GM21576 (cell line): ENCODE data around the gene EPHX1.
A peak's percentile ranks its signal among the peaks of the same experiment; 100 is the strongest.

Experiments
- ATAC-seq: cut with Tn5 transposase; IDR thresholded peaks from one replicate; pipeline ENCODE4 v1.9.1; 2021; ENCODE audit warnings: mild to moderate bottlenecking, moderate library complexity; ENCODE audit not compliant: unreplicated experiment

EPHX1 gene

GRCh38 chr1:225840713-225841112, 30.8 kb downstream of the EPHX1 start:
- ATAC-seq: no peak

- no peak for ATAC-seq
Observed at GRCh38 chr1:225842074-225842473, 32.1 kb downstream of the EPHX1 start.

- ATAC-seq: no peak
Observed at GRCh38 chr1:225842788-225843425, 33.0 kb downstream of the EPHX1 start.

GRCh38 chr1:225843426-225843795, 33.5 kb downstream of the EPHX1 start:
- no peak for ATAC-seq

GRCh38 chr1:225844236-225845061, 34.5 kb downstream of the EPHX1 start:
- ATAC-seq: no peak

GRCh38 chr1:225845097-225845496, 35.2 kb downstream of the EPHX1 start:
- ATAC-seq: no peak

- ATAC-seq: no peak
Observed at GRCh38 chr1:225845571-225846259, 35.8 kb downstream of the EPHX1 start.

GRCh38 chr1:225846331-225847310, 36.7 kb downstream of the EPHX1 start:
- no peak for ATAC-seq

GRCh38 chr1:225847610-225848009, 37.7 kb downstream of the EPHX1 start:
- peak; percentile 0 for ATAC-seq

- peak; percentile 78 for ATAC-seq
Observed at GRCh38 chr1:225848030-225848955, 38.4 kb downstream of the EPHX1 start.

GRCh38 chr1:225849925-225850324, 40.0 kb downstream of the EPHX1 start:
- ATAC-seq: no peak

- ATAC-seq: no peak
Observed at GRCh38 chr1:225850370-225850769, 40.4 kb downstream of the EPHX1 start.

GRCh38 chr1:225851805-225852204, 41.9 kb downstream of the EPHX1 start:
- peak; percentile 41 for ATAC-seq

GRCh38 chr1:225852413-225853124, 42.6 kb downstream of the EPHX1 start:
- ATAC-seq: no peak

GRCh38 chr1:225853441-225853840, 43.5 kb downstream of the EPHX1 start:
- no peak for ATAC-seq

- no peak for ATAC-seq
Observed at GRCh38 chr1:225855503-225856300, 45.8 kb downstream of the EPHX1 start.

GRCh38 chr1:225857256-225857655, 47.3 kb downstream of the EPHX1 start:
- no peak for ATAC-seq

- no peak for ATAC-seq
Observed at GRCh38 chr1:225859151-225859550, 49.2 kb downstream of the EPHX1 start.
